Gastroesophageal sphincter (tissue), 4 donors: Measurements from ENCODE around the gene FAAP100. TPM values are rescaled to one million over a fixed set of nuclear protein-coding genes. Genes with fewer than 3 reads are reported as not detected.
"Not testable (repeated sequence)": the region's sequence is repeated elsewhere in the genome, so short reads cannot be mapped to it uniquely, and the experiment has no call there.

Experiments used
- ATAC-seq: fragments of 150-250 bp; one replicate; pipeline ENCODE4 v1.9.1; 2016; ENCODE audit warnings: mild to moderate bottlenecking, moderate library complexity
- H3K27ac ChIP-seq, 4 donors: fragments of 200-600 bp; sonication (generic) in 3 of 4; 1 replicate in 3 of 4; 2 replicates in 1 of 4; pipeline ENCODE4 v1.5.1; 2016 to 2019
- H3K27me3 ChIP-seq: fragments of 200-600 bp; sonication (generic); one replicate; pipeline ENCODE4 v1.5.1; 2019
- H3K36me3 ChIP-seq, 2 donors: fragments of 200-600 bp; sonication (generic); one replicate each; pipeline ENCODE4 v1.5.1; 2019; ENCODE audit warnings: control low read depth in 1 of 2
- H3K4me1 ChIP-seq, 3 donors: fragments of 200-600 bp; sonication (generic); 1 replicate in 2 of 3; 2 replicates in 1 of 3; pipeline ENCODE4 v1.5.1; 2016 to 2019; ENCODE audit warnings: control low read depth in 2 of 3
- H3K4me3 ChIP-seq, 2 donors: fragments of 200-600 bp; sonication (generic); one replicate each; pipeline ENCODE4 v1.5.1; 2019; ENCODE audit warnings: mild to moderate bottlenecking in 1 of 2, moderate library complexity in 1 of 2
- H3K9me3 ChIP-seq, 3 donors: fragments of 200-600 bp; sonication (generic); one replicate each; pipeline ENCODE4 v1.5.1; 2017 to 2019; ENCODE audit warnings: control low read depth in 2 of 3
- CTCF ChIP-seq, 4 experiments: fragments of 200-600 bp in 2 of 4; fragments of 450-650 bp in 2 of 4; sonication (generic) in 1 of 4; IDR thresholded peaks; one replicate each; pipeline ENCODE4 v1.5.1; 2017 to 2019; ENCODE audit warnings: antibody characterized with exemption in 4 of 4, mild to moderate bottlenecking in 2 of 4, moderate library complexity in 2 of 4
- EP300 ChIP-seq: sonication (generic); formaldehyde crosslinking; IDR thresholded peaks from one replicate; pipeline ENCODE4 v1.6.1; 2017; ENCODE audit warnings: antibody characterized with exemption, mild to moderate bottlenecking
- POLR2A ChIP-seq, 2 donors: fragments of 450-650 bp; IDR thresholded peaks; one replicate each; pipeline ENCODE4 v1.6.1; 2017; ENCODE audit warnings: antibody characterized with exemption in 2 of 2, mild to moderate bottlenecking in 2 of 2, moderate library complexity in 1 of 2
- POLR2AphosphoS5 ChIP-seq: sonication (generic); formaldehyde crosslinking; IDR thresholded peaks from one replicate; pipeline ENCODE4 v1.6.1; 2017; ENCODE audit warnings: antibody characterized with exemption
- WGBS, 2 donors: methylation state at CpG; one replicate each; pipeline ENCODE4 v1.1.5; 2018; ENCODE audit warnings: low coverage in 1 of 2; 5-methylcytosine and 5-hydroxymethylcytosine counted together
- total RNA-seq, 4 donors: library from RNA; depleted of rRNA; stranded (reverse); fragments of >200 nt; gene quantifications; one replicate each; pipeline ENCODE4 v1.1.0, GENCODE V29; 2016

FAAP100 gene
- total RNA-seq, 4 donors from 2014 or later = 14.6 to 32.1 (median 20.7) TPM

GRCh38 chr17:81591971-81592370 is 39.8 kb upstream of the FAAP100 start:
- Histone ChIP-seq H3K27me3 (no peaks in the 10 kb centered on the region), H3K4me3 (no peak overlapping the region), H3K9me3 (no peaks in the 10 kb centered on the region), H3K4me1 (no peaks in the 10 kb centered on the region), H3K36me3 (peaks cover 5 to 98% of the 10 kb centered on the region in 2 donors), H3K27ac (no peak overlapping the region)
- TF ChIP-seq EP300 (no peak), POLR2A (IDR thresholded peaks at IDR 0.05) (no peak), CTCF (IDR thresholded peaks at IDR 0.05) (no peak), POLR2AphosphoS5 (no peak)
- WGBS, 2 donors = 87% methylated on average over 5 to 10 of the region's 14 CpGs
- no peak for ATAC-seq

- no peak overlapping the region for H3K27ac ChIP-seq
- no peaks in the 10 kb centered on the region for H3K27me3 ChIP-seq
- H3K36me3 ChIP-seq = peaks cover 5 to 98% of the 10 kb centered on the region in 2 donors
- TF ChIP-seq POLR2AphosphoS5 = no peak
- TF ChIP-seq POLR2A (IDR thresholded peaks at IDR 0.05) = no peak
- no peak for TF ChIP-seq EP300
- no peak for TF ChIP-seq CTCF (IDR thresholded peaks at IDR 0.05)
- no peaks in the 10 kb centered on the region for H3K9me3 ChIP-seq
- WGBS, 2 donors = 73 to 79% methylated on average over 3 to 5 of the region's 8 CpGs
- ATAC-seq = no peak
- no peaks in the 10 kb centered on the region for H3K4me1 ChIP-seq
- no peak overlapping the region for H3K4me3 ChIP-seq
These were observed 38.0 kb upstream of the FAAP100 start for GRCh38 chr17:81590121-81590520.

DNA sequence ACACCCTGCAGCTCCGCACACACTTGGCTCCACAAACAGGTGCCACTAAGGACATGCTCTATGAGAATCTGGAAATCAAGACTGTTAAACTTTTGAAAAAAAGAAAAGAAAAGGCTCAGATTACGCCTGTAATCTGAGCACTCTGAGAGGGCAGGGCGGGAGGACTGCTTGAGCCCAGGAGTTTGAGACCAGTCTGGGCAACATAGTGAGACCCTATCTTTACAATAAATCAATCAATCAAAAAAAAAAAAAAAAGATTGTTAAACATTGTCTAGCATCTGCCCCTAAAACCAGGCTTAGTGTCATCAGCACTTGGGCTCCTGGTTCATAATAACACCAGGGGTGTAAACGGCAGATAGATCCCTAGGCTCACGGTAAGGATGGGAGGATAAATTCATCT is 37.5 kb upstream of the FAAP100 start:
- H3K4me3 ChIP-seq = no peak overlapping the region
- H3K36me3 ChIP-seq = peaks cover 5 to 98% of the 10 kb centered on the region in 2 donors
- no peak for ATAC-seq
- no peaks in the 10 kb centered on the region for H3K9me3 ChIP-seq
- WGBS, 2 donors = 82 to 87% methylated on average over 5 of the region's 5 CpGs
- no peaks in the 10 kb centered on the region for H3K4me1 ChIP-seq
- H3K27me3 ChIP-seq = no peaks in the 10 kb centered on the region
- no peak for TF ChIP-seq CTCF (IDR thresholded peaks at IDR 0.05)
- TF ChIP-seq POLR2A (IDR thresholded peaks at IDR 0.05) = no peak
- TF ChIP-seq EP300 = no peak
- TF ChIP-seq POLR2AphosphoS5 = no peak
- H3K27ac ChIP-seq = no peak overlapping the region

DNA sequence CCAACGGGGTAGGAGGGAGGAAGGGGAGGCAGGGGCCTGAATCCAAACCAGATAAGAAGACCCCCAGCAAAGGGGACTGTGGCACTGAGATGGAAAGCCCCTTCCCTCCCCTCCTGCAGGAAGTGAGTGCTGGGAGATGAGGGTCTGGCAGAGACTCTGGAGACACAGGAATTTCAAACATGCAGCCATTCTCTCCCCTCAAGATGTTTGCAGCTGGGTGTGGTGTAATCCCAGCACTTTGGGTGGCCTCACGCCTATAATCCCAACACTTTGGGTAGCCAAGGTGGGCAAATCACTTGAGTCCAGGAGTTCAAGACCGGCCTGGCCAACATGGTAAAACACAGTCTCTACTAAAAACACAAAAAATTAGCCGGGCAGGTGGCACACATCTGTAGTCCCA is 33.9 kb upstream of the FAAP100 start:
- WGBS, 2 donors = 67 to 83% methylated on average over 1 of the region's 4 CpGs
- Histone ChIP-seq H3K27me3 (no peaks in the 10 kb centered on the region), H3K4me3 (no peak overlapping the region), H3K9me3 (no peaks in the 10 kb centered on the region), H3K4me1 (no peaks in the 10 kb centered on the region), H3K27ac (no peak overlapping the region), H3K36me3 (peaks cover 5 to 97% of the 10 kb centered on the region in 2 donors)
- ATAC-seq = no peak
- TF ChIP-seq POLR2A (IDR thresholded peaks at IDR 0.05) (no peak), EP300 (no peak), CTCF (IDR thresholded peaks at IDR 0.05) (no peak), POLR2AphosphoS5 (no peak)

DNA sequence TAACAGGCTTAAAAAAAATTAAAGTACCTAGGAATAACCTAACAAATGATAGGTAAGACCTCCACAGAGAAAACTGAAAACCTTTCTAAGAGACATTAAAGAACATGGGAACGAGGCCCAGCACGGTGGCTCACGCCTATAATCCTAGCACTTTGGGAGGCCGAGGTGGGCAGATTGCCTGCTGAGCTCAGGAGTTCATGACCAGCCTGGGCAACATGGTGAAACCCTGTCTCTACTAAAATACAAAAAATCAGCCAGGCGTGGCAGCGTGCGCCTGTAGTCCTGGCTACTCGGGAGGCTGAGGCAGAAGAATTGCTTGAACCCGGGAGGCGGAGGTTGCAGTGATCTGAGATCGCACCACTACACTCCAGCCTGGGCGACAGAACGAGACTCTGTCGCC is 32.6 kb upstream of the FAAP100 start:
- not testable (repeated sequence) for H3K9me3 ChIP-seq, H3K27ac ChIP-seq, H3K27me3 ChIP-seq, ATAC-seq, H3K4me3 ChIP-seq, H3K4me1 ChIP-seq
- 90 to 98% methylated on average over 6 to 8 of the region's 14 CpGs for WGBS, 2 donors
- H3K36me3 ChIP-seq = peaks cover 5 to 96% of the 10 kb centered on the region in 2 donors
